ENCODE measurements around the gene EEIG1. TPM values are rescaled to one million over a fixed set of nuclear protein-coding genes. Genes with fewer than 3 reads are reported as not detected.

The EEIG1 gene
- polyA plus RNA-seq, 1 donor (not counting 4 experiments of a cell fraction or from before 2014, with no cell fraction given) = 3.7 TPM

GRCh38 chr9:127976498-127976897, 4.3 kb downstream of the EEIG1 start:
- FAIRE-seq (no peak), DNase-seq (ENCODE audit: low read depth, low spot score) (no peak)
- no peak overlapping the region for H3K4me2 ChIP-seq (ENCODE audit: control insufficient read depth, extremely low read depth, insufficient read depth, low read depth, low read length)
- H3K4me3 ChIP-seq (ENCODE audit: control insufficient read depth in 2 of 3, extremely low read depth in 1 of 3, insufficient read depth in 2 of 3, low read depth in 1 of 3, low read length in 3 of 3) = no peak overlapping the region
- H3K79me2 ChIP-seq (ENCODE audit: control insufficient read depth, insufficient read depth, low read length) = peaks cover 45% of the 10 kb centered on the region
- H3K27me3 ChIP-seq (ENCODE audit: control insufficient read depth, extremely low read depth, insufficient read depth, low read length) = no peaks in the 10 kb centered on the region
- TF ChIP-seq EZH2 (IDR thresholded peaks at IDR 0.05; ENCODE audit: low read length) (no peak), CTCF (optimal IDR thresholded peaks at IDR 0.05 in 1 of 3, IDR thresholded peaks at IDR 0.05 in 1 of 3, conservative IDR thresholded peaks at IDR 0.05 in 1 of 3; ENCODE audit: extremely low read depth in 1 of 3, insufficient read depth in 2 of 3, low read length in 3 of 3) (no peak)
- no peaks in the 10 kb centered on the region for H4K20me1 ChIP-seq (ENCODE audit: control insufficient read depth, extremely low read depth, insufficient read depth, low read length)
- H3K9ac ChIP-seq (ENCODE audit: control insufficient read depth, extremely low read depth, insufficient read depth, low read length) = no peak overlapping the region
- H3K36me3 ChIP-seq (ENCODE audit: control insufficient read depth in 2 of 2, extremely low read depth in 1 of 2, insufficient read depth in 2 of 2, low read length in 2 of 2) = peaks cover 0 to 4% of the 10 kb centered on the region in 2 experiments
- peaks cover 24% of the 10 kb centered on the region for H3K4me1 ChIP-seq (ENCODE audit: control insufficient read depth, extremely low read depth, insufficient read depth, low read length)
- dilution Hi-C loops (cut with MboI; ENCODE audit: extremely low pct_ligation_motif_present, low sequenced_read_pairs) = no loop called here
- H3K9me1 ChIP-seq (ENCODE audit: control insufficient read depth, extremely low read depth, insufficient read depth, low read length) = no peaks in the 10 kb centered on the region
- H3K9me3 ChIP-seq (ENCODE audit: control insufficient read depth, low read depth, low read length) = no peaks in the 10 kb centered on the region
- no peak overlapping the region for H2AFZ ChIP-seq (ENCODE audit: control insufficient read depth, low read length)
- H3K27ac ChIP-seq (ENCODE audit: control insufficient read depth, insufficient read depth, low read length) = no peak overlapping the region

DNA sequence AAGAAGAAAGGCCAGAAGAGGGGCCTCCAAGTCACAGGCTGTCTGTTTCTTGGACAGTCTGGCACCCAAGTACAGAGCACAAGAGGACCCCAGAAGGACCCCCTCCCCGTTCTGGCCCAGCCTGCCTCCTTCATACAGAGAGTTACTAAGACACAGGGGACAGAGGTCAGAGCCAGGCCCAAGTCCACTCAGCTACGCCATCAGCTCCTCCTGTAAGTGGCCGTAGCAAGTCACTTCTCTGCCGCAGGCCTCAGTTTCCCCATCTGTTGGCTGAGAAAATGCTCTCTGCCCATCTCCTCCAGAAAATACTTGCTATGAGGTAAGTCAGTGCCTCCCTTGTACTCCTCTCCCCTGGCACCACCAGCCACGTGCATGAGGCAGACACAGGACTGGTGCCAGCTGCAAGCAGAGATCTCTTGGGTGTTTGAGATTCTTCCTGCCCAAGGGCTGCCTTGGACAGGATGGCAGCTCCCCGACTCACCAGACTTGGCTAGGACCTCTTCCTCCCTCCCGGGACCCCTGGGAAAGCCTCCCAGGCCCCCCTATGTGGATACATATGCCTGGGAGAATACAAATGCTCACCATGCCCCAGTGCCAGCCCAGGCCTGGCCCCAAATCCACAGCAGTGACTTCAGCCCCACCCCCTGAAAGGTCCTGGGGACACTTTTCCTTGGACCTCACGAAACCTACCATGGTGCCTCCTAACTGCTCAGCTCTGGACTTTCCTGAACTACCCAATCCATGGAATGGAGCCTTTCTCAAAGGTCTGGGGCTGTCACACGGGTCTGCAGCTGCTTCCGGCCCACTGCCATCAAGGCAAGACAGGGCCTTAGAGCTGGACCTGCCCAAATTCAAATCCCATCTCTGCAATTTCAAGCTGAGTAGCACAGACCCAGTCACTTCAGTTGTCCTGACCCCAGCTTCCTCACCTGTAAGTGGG, 5.1 kb downstream of the EEIG1 start:
- Histone ChIP-seq H3K79me2 (ENCODE audit: control insufficient read depth, insufficient read depth, low read length) (peaks cover 45% of the 10 kb centered on the region), H2AFZ (ENCODE audit: control insufficient read depth, low read length) (no peak overlapping the region), H3K9me3 (ENCODE audit: control insufficient read depth, low read depth, low read length) (no peaks in the 10 kb centered on the region), H3K27ac (ENCODE audit: control insufficient read depth, insufficient read depth, low read length) (no peak overlapping the region), H3K4me1 (ENCODE audit: control insufficient read depth, extremely low read depth, insufficient read depth, low read length) (peaks cover 26% of the 10 kb centered on the region), H3K4me3 (ENCODE audit: control insufficient read depth in 2 of 3, extremely low read depth in 1 of 3, insufficient read depth in 2 of 3, low read depth in 1 of 3, low read length in 3 of 3) (no peak overlapping the region), H3K4me2 (ENCODE audit: control insufficient read depth, extremely low read depth, insufficient read depth, low read depth, low read length) (no peak overlapping the region), H3K27me3 (ENCODE audit: control insufficient read depth, extremely low read depth, insufficient read depth, low read length) (no peaks in the 10 kb centered on the region), H3K36me3 (ENCODE audit: control insufficient read depth in 2 of 2, extremely low read depth in 1 of 2, insufficient read depth in 2 of 2, low read length in 2 of 2) (peaks cover 0 to 4% of the 10 kb centered on the region in 2 experiments), H4K20me1 (ENCODE audit: control insufficient read depth, extremely low read depth, insufficient read depth, low read length) (no peaks in the 10 kb centered on the region), H3K9me1 (ENCODE audit: control insufficient read depth, extremely low read depth, insufficient read depth, low read length) (no peaks in the 10 kb centered on the region), H3K9ac (ENCODE audit: control insufficient read depth, extremely low read depth, insufficient read depth, low read length) (no peak overlapping the region)
- DNase-seq (ENCODE audit: low read depth, low spot score) (no peak), FAIRE-seq (no peak)
- dilution Hi-C loops (cut with MboI; ENCODE audit: extremely low pct_ligation_motif_present, low sequenced_read_pairs) = no loop called here
- TF ChIP-seq EZH2 (IDR thresholded peaks at IDR 0.05; ENCODE audit: low read length) (no peak), CTCF (optimal IDR thresholded peaks at IDR 0.05 in 1 of 3, IDR thresholded peaks at IDR 0.05 in 1 of 3, conservative IDR thresholded peaks at IDR 0.05 in 1 of 3; ENCODE audit: extremely low read depth in 1 of 3, insufficient read depth in 2 of 3, low read length in 3 of 3) (no peak)
